ENCODE data around the gene REEP1.

The REEP1 gene

DNA sequence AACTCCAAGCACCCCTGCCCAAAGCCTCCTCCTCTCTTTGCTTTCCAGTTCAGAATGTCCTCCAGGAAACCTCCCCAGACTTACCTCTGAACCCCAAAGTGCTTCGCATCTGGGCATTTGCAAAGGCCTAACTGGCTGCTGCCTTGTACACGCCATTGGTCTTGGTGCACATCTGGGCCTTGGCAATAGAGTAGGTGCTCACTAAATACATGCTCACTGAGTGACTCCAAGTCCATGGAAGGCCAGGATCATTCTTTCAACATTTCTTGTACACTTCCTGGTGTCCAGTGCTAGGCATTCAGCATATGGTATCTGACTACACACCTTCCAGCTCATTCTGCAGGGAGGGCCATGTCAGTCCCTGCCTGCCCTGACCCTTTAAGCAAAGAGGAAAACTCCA lies 109.7 kb downstream of the REEP1 start:
- TF ChIP-seq, protein P1, sequence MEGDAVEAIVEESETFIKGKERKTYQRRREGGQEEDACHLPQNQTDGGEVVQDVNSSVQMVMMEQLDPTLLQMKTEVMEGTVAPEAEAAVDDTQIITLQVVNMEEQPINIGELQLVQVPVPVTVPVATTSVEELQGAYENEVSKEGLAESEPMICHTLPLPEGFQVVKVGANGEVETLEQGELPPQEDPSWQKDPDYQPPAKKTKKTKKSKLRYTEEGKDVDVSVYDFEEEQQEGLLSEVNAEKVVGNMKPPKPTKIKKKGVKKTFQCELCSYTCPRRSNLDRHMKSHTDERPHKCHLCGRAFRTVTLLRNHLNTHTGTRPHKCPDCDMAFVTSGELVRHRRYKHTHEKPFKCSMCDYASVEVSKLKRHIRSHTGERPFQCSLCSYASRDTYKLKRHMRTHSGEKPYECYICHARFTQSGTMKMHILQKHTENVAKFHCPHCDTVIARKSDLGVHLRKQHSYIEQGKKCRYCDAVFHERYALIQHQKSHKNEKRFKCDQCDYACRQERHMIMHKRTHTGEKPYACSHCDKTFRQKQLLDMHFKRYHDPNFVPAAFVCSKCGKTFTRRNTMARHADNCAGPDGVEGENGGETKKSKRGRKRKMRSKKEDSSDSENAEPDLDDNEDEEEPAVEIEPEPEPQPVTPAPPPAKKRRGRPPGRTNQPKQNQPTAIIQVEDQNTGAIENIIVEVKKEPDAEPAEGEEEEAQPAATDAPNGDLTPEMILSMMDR (IDR thresholded peaks at IDR 0.05; ENCODE audit: low read depth, low read length) = no peak
- H3K36me3 ChIP-seq = no peaks in the 10 kb centered on the region
- no peak overlapping the region for H3K4me3 ChIP-seq (ENCODE audit: low read depth, low read length)
- no peaks in the 10 kb centered on the region for H3K9me3 ChIP-seq (ENCODE audit: severe bottlenecking)
- no peak for DNase-seq
- H3K27ac ChIP-seq = no peak overlapping the region
- no peaks in the 10 kb centered on the region for H3K27me3 ChIP-seq (ENCODE audit: insufficient read depth, low read depth, severe bottlenecking)

DNA sequence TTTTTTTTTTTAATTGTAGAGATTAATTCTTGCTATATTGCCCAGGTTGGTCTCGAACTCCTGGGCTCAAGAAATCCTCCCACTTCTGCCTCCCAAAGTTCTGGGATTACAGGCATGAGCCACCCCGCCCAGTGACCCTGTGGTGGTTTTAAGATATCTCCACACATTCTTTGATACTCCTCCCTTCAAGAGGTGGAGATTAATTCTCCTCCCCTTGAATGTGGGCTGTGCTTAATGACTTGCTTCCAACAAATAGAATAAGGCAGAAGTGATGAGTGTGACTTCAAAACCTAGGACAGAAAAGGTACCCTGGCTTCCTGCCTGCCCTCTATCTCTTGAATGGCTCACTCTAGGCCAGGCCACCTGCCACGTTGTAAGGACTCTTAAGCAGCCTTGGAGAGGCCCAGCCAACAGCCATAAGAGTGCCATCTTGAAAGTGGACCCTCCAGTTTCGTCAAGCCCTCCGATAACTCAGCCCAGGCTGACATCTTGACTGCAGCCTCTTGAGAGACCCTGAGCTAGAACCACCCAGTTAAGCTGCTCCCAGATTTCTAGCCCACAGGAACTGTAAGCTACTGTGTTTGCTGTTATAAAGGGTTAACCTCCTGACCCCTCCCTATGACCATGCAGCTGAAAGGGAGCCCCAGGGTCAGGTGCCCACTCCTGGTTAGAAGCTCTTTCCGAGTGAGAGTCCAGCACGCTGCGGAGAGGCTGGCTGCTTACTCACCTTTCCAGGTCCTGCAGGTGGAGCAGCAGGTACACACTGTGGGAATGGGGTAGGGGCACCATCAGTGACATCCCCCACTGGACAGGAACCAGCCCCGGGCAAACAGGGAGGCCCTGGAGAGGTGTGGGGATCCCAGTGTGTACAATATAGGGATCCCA lies 110.5 kb downstream of the REEP1 start:
- H3K9me3 ChIP-seq (ENCODE audit: severe bottlenecking) = no peaks in the 10 kb centered on the region
- no peak for DNase-seq
- H3K36me3 ChIP-seq = no peaks in the 10 kb centered on the region
- no peaks in the 10 kb centered on the region for H3K27me3 ChIP-seq (ENCODE audit: insufficient read depth, low read depth, severe bottlenecking)
- TF ChIP-seq, protein P1 (IDR thresholded peaks at IDR 0.05; ENCODE audit: low read depth, low read length) = no peak
- H3K27ac ChIP-seq = no peak overlapping the region
- no peak overlapping the region for H3K4me3 ChIP-seq (ENCODE audit: low read depth, low read length)

DNA sequence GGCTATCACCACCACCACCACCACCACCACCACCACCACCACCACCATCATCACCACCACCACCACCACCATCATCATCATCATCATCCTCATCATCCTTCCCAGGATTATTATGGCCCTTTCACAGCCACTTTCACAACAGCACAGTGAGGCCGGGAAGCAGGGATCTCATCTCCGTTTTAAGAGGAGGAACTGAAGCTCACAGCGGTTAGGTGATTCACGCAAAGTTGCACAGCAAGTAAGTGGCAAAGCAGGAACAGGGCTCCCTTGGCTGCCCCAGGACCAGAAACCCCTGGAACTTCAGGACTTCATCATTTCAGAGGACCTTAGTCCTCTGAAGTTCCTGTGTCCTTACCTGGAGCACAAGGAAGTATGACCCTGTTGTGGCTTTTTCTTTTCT lies 111.4 kb downstream of the REEP1 start:
- no peak overlapping the region for H3K4me3 ChIP-seq (ENCODE audit: low read depth, low read length)
- no peaks in the 10 kb centered on the region for H3K27me3 ChIP-seq (ENCODE audit: insufficient read depth, low read depth, severe bottlenecking)
- H3K27ac ChIP-seq = no peak overlapping the region
- TF ChIP-seq, protein P1 (IDR thresholded peaks at IDR 0.05; ENCODE audit: low read depth, low read length) = no peak
- no peaks in the 10 kb centered on the region for H3K36me3 ChIP-seq
- no peaks in the 10 kb centered on the region for H3K9me3 ChIP-seq (ENCODE audit: severe bottlenecking)
- DNase-seq = no peak

DNA sequence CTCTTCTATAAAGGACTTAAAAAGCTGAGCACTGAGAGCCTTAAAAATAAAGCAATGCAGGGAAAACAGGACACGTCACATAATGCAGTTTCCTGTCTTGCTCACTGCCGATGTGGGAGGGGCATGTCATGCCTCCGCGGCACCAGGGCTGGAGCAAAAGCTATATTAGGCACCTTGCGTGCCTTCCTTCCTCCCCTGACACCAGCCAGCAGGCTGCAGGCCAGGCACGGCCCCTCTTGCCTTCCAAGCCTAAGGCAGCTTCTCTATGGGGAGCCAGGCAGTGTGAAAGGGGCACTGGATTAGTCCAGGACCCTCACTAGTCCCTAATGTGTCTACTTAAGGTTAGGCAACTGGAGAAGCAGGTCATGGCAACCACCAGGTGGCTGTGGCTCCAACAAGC lies 111.8 kb downstream of the REEP1 start:
- no peak for DNase-seq
- no peaks in the 10 kb centered on the region for H3K9me3 ChIP-seq (ENCODE audit: severe bottlenecking)

DNA sequence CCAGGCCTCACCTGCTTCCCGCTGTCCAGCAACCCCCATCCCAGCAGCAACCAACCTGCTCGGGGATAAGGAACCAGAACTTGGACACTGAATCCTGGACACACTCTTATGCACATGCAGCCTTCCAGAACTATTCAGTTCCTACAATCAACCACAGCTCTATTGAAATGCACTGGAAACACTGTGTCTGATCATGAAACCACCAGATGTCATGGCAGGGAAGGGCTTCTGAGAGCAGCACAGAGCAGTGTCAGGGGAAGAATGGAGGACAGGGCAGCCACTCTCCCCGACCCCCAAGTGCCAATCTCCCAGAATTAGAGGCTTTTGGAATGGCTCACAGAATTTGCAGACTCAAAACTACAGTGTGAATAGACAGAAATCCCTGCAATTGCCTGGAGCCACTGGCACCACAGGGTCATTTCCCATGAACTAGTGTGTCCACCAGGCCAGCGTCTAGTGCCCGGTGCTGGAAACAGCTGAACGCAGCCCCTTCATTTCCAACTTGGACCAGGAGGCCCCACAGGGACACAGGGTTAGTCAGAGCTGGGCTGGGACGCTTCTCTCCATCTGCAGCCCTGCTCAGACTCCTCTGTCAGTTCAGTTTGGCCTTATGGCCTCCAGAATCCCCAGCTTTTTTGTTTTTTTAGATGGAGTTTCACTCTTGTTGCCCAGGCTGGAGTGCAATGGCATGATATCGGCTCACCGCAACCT lies 112.6 kb downstream of the REEP1 start:
- no peaks in the 10 kb centered on the region for H3K36me3 ChIP-seq
- H3K27ac ChIP-seq = peak overlapping the region; percentile 77
- TF ChIP-seq, protein P1 (IDR thresholded peaks at IDR 0.05; ENCODE audit: low read depth, low read length) = no peak
- no peak for DNase-seq
- H3K4me3 ChIP-seq (ENCODE audit: low read depth, low read length) = no peak overlapping the region
- no peaks in the 10 kb centered on the region for H3K27me3 ChIP-seq (ENCODE audit: insufficient read depth, low read depth, severe bottlenecking)
- H3K9me3 ChIP-seq (ENCODE audit: severe bottlenecking) = no peaks in the 10 kb centered on the region

More for the DNA sequence above, 111.8 kb downstream of the REEP1 start:
- peak overlapping the region; percentile 77 for H3K27ac ChIP-seq
- TF ChIP-seq, protein P1 (IDR thresholded peaks at IDR 0.05; ENCODE audit: low read depth, low read length) = no peak
- H3K36me3 ChIP-seq = no peaks in the 10 kb centered on the region
- H3K27me3 ChIP-seq (ENCODE audit: insufficient read depth, low read depth, severe bottlenecking) = no peaks in the 10 kb centered on the region
- H3K4me3 ChIP-seq (ENCODE audit: low read depth, low read length) = no peak overlapping the region

All from WERI-Rb-1 (cell line).